Mucosa of gallbladder (tissue), 1 donor: Measurements from ENCODE around the gene DGAT2. TPM values are rescaled to one million over a fixed set of nuclear protein-coding genes. Genes with fewer than 3 reads are reported as not detected.
"Not testable (repeated sequence)": the region's sequence is repeated elsewhere in the genome, so short reads cannot be mapped to it uniquely, and the experiment has no call there.

Source experiments
- DNase-seq: peaks from one replicate; pipeline ENCODE4 v3.0.0-alpha.2; 2020; ENCODE audit warnings: low spot score
- total RNA-seq: library from RNA; stranded (reverse); gene quantifications from one replicate; pipeline ENCODE4 v1.2.1, GENCODE V29; 2021
- donor health status: DM: no; HTN: no; CAD: no.

The DGAT2 gene, protein sequence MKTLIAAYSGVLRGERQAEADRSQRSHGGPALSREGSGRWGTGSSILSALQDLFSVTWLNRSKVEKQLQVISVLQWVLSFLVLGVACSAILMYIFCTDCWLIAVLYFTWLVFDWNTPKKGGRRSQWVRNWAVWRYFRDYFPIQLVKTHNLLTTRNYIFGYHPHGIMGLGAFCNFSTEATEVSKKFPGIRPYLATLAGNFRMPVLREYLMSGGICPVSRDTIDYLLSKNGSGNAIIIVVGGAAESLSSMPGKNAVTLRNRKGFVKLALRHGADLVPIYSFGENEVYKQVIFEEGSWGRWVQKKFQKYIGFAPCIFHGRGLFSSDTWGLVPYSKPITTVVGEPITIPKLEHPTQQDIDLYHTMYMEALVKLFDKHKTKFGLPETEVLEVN
- total RNA-seq: 5.8 TPM

DNA sequence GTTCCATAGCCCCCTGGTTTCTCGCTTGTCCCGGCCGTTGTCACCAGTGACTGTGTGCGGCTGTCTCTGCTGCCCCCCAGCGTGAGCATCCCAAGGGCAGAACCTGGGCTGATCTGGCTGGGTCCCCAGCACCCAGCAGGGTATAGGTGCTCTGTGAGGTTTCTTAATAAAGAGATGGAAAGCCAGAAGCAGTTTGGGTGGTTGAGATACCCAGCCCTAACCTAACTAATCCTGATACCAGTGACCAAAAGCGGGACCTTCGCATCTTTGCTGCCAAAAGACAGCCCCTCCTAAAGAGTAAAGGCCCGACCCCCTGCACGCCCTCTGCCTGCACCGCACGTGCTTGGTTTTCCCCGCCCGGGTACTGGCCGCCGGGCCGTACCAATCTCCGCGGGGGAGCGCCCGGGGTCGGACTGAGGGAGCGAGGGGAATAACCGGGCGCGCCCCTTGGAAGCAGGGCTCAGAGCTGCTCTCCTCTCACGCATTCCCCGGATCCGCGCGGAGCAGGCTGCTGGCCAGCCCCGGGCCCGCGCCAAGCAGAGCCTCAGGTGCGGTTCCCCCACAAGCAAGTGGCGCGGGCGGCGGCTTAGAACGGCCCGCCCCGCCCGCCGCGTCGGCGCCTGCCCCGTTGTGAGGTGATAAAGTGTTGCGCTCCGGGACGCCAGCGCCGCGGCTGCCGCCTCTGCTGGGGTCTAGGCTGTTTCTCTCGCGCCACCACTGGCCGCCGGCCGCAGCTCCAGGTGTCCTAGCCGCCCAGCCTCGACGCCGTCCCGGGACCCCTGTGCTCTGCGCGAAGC lies at the start of gene DGAT2:
Gene DGAT2 (plus strand): TSS at position 667 of the 797 bp plus-strand sequence. CDS start 214 bp downstream, outside the sequence.
- peak; percentile 65 for DNase-seq

DNA sequence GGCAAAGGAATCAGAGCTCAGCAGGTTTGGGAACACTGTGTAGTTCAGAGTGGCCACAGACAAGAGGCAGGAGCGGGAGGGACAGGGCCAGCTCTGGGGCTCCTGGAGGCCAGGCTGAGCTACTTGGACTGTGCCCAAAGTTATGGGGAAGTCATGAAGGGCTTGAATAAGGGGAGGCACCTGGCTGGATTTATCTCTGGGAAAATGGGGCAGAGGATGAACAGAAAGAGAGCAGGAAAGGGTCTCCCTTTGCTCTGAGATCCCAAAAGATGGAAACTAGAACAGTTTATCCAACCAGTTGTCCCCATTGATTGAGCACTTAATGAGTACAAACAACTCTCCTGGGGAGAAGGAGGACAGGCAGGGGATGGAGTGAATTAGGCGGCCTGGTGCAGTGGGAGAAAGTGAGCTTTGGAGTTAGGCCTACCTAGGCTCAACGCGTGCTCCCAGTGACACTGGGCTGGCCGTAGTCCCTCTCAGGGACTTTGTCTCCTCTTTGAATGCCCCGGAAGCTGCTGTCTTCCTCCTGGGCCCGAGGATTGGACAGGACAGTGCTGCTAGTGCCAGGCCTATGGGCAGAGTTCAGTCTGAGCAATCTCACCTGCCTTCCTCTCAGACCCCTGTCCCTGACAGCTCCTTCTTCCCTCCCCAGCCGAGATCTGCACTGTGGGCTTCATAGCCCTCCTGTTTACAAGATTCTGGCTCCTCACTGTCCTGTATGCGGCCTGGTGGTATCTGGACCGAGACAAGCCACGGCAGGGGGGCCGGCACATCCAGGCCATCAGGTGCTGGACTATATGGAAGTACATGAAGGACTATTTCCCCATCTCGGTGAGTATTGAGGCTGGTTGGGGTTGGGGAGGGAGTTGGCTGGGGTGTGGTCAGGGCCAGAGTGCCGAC lies 49.0 kb upstream of the DGAT2 start:
- DNase-seq: no peak

DNA sequence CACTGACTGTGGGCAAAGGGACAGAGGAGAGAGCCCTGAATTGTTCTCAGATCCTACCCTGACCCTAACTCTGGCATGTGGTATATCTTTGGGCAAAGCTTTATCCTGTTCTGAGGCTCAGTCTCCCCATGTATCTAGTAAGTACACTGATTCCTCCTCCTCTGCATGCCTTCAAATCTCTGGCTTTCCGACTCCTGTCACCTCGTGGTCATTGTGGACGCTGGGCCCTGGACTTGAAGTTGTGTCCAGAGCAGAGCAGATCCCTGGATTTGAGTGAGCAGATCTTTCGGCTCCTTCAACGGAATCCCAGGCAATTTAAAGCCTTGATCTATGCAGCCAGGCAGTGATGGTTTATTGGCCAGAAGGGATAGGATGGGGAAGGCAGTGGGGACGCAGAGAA lies 47.9 kb upstream of the DGAT2 start:
- DNase-seq: no peak

DNA sequence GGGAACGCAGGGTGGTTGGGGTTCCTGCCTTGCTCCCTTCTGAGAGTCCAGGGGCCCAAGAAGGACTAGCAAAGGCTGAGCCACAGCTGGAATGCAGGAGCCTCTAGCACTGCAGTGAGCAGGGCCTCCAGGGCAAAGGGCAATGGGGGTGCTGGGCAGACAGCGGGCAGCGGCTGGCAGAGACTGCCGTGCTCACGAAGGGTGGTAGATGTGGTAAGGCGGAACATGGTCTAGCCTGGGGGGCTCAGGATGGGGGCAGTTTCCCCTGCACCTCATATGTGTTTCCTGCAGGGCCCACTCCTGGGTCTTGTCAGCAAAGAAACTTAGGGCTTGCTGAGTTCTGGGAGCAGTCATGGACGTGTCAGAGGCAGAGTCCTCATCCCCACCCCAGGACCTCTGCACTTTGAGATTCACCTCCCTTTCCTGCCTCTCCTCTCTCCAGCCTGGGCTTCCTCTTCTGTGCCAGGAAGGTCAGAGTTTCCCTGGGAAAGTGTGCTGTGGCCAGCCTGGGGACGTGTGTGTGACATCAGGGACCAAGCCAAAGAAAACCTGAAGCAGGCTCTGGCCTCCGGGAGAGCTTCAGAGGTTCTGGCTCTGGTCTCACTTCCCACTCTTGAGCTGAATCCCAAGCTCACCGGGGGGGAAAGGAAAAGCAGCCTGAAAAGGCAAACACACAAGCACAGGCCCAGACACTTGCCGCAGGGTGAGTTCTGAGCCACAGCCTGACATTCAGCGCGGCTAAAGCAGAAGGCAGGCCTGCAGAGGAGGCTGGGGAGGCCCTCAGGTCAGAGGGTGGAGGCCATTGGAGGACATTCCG lies 46.5 kb upstream of the DGAT2 start:
- no peak for DNase-seq

DNA sequence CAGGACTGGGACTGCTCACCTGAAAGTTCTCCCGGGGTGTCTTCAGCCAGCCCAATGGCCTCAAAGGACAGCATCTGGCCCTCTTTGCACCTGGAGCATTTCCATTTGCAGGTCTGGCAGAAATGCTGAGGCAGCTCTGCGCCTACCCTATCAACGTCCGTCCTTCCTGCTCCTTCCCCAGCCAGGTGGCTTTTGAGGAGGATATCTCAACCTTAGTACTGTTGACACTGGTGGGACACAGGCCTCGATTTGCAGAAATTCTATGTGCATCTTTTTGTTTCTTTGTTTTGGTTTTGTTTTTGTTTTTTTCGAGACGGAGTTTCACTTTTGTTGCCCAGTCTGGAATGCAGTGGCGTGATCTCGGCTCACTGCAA lies 45.9 kb upstream of the DGAT2 start:
- DNase-seq: no peak

DNA sequence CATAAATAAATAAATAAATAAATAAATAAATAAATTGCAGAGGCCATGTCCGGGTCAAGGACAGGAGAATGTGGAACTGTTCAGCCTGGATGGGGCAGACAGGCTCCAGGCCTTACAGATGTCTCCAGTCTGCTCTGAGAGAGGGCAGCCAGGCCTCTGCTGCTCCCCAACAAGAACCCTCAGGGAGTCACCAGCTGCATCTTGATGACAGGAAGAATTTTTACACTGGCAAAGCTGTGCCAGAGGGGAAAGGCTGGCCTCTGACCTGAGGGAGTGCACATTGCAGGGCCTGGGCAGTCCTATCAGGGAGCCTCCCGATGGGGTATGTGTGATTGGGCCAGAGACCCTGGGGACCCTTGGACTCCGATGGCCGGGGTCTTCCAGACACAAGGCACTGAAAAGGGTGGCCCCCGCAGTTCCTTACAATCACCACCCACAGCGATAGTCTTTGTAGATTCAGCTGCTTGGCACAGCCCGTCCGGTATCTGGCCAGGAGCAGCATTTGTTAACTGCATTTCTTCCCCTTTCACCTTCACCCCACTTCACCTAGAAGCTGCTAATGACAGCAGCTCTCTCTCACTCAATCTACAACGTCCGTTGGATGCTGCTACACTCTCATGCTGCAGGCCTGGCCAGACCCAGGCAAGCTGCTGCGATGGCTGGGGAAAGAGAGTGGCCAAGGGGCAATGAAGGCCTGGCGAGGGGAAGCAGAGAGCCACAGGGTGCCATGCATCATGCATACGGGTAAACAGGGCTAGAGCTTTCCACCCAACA lies 42.8 kb upstream of the DGAT2 start:
- no peak for DNase-seq

DNA sequence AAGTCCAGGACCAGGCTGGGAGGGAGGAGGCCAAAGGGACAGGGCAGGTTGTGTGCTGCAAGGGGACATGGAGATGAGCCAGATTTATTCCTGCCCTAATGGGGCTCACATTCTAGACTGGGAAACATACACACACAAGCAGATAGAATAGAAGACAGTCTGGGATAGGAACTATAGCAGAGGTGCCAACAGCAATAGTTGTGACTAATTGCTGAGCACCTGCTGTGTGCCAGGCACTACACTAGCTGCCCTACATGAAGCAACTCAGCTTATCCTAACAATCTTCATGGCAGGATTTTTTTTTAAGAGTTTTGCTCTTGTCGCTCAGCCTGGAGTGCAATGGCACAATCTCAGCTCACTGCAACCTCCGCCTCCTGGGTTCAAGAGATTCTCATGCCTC lies 39.6 kb upstream of the DGAT2 start:
- DNase-seq: no peak

DNA sequence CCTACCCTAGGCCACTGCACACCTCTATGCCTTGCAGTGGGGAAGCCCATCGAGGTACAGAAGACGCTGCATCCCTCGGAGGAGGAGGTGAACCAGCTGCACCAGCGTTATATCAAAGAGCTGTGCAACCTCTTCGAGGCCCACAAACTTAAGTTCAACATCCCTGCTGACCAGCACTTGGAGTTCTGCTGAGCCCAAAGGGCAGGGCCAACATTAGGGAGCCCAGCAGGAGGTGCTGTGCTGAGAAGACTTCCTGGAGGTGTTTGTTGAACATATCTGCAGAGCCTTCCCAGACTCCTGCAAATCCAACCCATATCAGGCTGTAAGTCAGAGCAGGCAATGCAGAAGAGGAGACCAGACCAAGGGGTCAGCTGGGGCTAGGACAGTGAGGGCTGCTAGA lies 37.5 kb upstream of the DGAT2 start:
- no peak for DNase-seq

DNA sequence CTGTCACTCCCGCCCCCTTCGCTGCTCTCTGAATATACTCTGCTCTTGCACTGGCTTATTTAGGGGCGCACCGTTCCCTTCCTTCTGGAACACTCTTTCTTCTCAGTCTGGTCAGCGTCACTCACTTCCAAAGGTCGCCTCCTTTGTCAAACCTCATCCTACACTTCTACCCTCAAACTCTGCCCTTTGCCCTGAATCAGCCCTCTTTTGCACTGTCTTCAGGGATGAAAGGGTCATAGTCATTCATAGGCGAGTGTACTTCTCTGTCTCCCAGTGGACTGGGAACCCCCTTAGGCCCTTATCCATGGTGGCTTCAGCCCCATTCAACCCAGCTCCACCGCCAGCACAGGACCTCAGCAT lies 35.5 kb upstream of the DGAT2 start:
- no peak for DNase-seq

DNA sequence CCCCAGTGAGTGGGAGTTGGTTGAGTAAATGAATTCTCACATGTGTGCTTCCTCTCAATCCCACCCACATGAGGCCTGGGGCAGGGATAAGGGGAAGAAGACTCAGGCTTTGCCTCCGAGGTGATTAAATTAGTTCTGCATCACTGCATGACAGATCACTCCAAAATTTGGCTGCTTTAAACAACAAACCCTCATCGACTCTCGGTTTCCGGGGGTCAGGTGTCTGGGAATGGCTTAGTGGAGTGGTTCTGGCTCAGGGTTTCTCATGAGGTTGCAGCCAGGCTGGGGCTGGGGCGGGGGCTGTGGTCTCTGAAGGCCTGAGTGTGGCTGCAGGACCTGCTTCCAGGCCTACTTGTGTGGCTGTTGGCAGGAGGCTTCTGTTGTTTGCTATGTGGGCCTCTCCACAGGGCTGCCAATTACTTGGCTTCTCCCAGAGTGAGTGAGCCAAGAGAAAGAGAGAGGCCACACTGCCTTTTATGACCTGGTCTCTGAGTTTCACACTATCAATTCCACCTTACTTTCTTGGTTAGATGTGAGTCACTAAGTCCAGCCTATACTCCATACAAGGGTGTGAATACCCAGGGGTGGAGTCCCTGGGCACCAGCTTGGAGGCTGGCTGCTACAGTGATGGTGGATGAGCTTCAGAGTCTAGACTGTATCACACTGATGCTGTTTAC lies 35.0 kb upstream of the DGAT2 start:
- DNase-seq: no peak

DNA sequence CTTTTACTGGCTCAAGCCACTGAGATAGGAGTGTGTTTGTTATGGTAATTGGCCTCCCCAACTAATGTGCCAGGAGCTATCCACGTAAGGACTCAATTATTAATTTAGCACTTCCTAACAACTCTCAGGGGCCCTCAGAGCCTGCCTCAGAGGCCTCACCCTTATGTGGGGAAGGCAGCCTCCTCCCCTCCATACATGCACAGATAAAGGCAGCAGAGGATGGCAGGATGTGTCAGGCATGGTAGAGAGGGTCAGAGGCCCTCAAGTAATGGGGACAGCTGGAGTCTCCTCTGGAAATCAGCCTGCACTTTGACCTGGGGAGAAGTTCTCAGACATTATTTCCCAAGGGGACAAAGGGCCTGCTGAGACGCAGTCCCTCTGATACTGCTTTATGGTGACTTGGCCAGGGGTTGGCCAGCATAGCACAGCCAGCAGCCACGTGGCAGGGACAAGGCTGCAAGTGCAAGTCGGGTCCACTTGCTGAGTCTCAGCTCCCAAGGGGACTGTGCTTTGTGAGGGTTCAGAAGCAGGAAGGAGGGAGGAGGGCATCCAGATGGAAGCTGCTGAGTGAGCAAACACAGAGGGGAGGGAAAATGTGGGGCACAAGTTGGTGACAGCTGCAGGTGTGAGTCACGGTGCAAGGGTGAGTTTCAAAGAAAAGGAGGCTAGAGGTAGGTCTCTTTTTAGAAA lies 33.9 kb upstream of the DGAT2 start:
- peak; percentile 68 for DNase-seq

DNA sequence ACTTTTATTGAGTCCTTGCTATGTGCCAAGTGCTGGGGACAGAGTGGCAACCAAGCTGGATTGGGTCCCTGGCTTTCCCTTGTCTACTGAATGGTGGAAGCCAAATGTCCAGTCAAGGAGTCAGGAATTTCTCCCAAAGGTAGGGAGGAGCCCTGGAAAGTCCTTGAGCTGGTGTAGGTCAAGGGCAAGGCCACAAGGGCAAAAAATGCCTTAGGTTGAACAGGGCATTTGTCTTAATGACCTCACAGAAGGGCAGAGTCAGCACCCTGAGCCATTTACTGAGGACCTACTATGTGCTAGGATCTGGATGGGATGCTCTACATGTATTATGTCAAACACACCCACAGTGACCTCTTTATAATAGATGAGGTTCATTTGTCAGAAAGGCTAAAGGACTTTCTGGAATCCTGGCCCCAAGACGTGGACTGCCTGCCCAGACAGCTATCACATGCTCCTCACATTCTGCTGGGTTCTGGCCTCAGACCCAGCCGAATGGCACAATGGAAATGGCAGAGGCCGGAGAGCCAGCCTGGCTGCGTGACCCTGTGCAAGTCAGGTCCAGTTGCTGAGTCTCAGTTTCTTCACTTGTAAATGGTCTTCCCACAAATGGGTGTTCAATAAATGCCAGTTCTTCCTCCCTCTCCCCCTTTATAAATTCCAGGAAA lies 33.3 kb upstream of the DGAT2 start:
- DNase-seq: no peak

DNA sequence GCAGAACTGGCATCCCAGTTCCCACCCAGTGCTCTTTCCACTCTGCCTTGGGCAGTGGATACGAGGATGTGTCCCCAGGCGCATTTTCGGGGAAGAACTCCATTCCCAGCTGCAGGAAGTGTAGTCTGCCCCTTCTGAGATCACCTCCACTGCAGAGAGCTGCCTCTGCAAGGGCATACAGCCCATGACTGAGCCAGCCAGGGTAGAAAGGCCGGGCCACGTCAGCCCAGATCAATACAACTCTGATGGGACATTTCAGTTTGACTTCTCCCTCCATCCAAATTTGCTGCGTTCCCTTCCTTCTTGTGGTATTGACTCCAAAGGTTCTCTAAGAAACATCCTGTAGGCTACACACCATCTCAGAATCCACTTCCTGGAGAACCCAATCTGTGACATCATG lies 31.3 kb upstream of the DGAT2 start:
- no peak for DNase-seq

DNA sequence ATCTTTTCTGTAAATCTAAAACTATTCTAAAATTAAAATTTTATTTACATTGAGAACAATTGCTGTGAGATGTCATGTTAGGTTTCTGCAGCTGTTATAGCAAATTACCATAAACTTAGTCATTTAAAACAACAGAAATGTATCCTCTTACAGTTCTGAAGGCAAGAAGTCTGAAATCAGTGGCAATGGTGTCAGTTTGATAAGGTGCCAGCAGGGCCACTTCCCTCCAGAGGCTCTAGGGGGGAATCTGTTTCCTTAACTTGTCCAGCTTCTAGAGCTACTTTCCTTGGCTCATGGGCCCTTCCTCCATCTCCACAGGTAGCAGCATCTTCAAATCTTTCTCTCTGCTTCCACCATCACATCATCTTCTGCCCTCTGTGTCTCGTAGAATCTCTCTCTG lies 27.9 kb upstream of the DGAT2 start:
- DNase-seq: no peak

DNA sequence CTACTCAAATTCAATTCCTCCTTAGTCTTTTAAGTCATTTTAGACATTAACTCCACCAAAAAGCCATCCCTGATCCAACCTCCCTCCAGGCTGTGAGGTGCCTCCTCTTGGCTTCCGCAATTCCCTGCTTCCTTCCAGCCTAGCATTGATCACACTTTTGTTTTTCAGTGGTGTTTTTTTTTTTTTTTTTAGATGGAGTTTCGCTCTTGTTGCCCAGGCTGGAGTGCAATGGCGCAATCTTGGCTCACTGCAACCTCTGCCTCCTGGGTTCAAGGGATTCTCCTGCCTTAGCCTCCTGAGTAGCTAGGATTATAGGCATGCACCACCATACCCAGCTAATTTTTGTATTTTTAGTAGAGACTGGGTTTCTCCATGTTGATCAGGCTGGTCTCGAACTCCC lies 25.4 kb upstream of the DGAT2 start:
- DNase-seq: not testable (repeated sequence)

DNA sequence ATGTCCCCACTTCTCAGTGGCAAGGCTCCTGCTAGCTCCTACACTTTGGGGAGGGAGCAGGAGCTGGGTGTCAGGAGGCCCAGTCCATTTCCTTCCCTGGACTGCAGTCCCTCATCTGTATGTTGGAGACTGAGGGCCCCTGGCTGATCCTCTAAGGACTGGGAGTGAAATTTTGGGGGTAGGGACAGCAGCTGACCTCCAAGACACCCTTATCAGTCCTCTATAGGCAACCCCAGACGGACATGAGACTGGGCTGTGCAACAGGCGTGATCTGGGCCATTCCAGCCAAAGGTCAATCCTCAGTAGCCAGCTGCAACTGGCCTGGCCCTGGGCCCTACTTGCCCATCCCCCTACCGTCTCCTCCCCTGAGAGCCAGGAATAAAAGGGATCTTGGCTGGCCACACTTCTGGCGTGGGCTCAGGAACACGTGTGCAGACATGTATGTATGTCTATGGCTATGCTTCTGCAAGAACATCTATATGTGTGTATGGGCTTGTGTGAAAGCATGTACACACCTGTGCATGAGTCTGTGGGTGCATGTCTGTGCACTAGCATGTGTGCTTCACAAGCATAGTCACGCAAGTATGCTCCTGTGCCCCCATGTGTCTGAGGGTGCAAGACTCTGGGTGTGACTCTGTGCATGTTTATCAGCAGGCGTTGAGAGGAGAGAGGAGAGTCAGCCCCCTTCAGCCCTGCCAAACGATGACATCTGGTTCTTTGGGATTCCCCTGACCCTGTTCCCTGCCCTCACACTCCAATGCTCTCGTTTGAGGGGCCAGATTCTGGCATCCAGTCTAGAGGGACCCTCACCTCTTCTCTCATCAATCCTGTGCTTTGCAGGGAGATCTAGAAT lies 24.6 kb upstream of the DGAT2 start:
- DNase-seq: peak; percentile 34

DNA sequence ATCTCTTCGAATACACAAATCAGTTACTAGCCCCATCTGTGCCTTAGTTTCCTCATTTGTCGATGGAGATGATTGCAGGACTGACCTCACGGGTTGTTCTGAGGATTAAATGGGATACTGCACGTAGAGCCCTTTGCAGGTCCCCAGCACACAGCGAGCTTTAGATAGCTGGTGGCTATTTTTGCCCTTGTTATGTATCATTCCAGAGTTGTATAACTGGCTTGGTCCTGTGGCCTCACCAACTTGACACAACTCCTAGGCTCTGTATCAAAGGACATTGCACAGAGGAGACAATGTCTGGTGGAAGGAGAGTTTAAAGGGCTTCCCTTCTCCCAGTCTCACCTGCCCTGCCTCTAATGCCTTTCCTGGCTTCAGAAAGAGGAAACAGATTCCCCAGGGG lies 22.8 kb upstream of the DGAT2 start:
- DNase-seq: no peak

DNA sequence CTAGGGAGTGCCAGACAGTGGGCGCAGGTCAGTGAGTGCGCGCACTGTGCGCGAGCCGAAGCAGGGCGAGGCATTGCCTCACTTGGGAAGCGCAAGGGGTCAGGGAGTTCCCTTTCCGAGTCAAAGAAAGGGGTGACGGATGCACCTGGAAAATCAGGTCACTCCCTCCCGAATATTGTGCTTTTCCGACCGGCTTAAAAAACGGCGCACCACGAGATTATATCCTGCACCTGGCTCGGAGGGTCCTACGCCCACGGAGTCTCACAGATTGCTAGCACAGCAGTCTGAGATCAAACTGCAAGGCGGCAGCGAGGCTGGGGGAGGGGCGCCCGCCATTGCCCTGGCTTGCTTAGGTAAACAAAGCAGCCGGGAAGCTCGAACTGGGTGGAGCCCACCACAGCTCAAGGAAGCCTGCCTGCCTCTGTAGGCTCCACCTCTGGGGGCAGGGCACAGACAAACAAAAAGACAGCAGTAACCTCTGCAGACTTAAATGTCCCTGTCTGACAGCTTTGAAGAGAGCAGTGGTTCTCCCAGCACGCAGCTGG lies 19.8 kb upstream of the DGAT2 start:
- DNase-seq: not testable (repeated sequence)
